ENCODE results near the gene RNF31.

Gene RNF31

GRCh38 chr14:24187539-24187915, 40.2 kb downstream of the RNF31 start:
- Histone ChIP-seq H3K9me3 (ENCODE audit: control insufficient read depth, insufficient read depth, low read length) (no peaks in the 10 kb centered on the region), H3K27me3 (ENCODE audit: control insufficient read depth, insufficient read depth, low read length) (no peaks in the 10 kb centered on the region), H3K9ac (ENCODE audit: low read depth, low read length) (no peak overlapping the region), H3K27ac (ENCODE audit: low read depth, low read length) (no peak overlapping the region), H3K4me3 (ENCODE audit: low read depth, low read length) (peak overlapping the region; percentile 89), H3K4me1 (ENCODE audit: control insufficient read depth, insufficient read depth, low read length) (peaks cover 3% of the 10 kb centered on the region), H3K36me3 (ENCODE audit: control insufficient read depth, insufficient read depth, low read length) (peaks cover 64% of the 10 kb centered on the region)

- Histone ChIP-seq H3K9ac (ENCODE audit: low read depth, low read length) (peak within 1 kb of the TSS; percentile 70), H3K4me1 (ENCODE audit: control insufficient read depth, insufficient read depth, low read length) (peaks cover 3% of the 10 kb centered on the region), H3K27ac (ENCODE audit: low read depth, low read length) (peak within 1 kb of the TSS; percentile 86), H3K36me3 (ENCODE audit: control insufficient read depth, insufficient read depth, low read length) (peaks cover 61% of the 10 kb centered on the region), H3K9me3 (ENCODE audit: control insufficient read depth, insufficient read depth, low read length) (no peaks in the 10 kb centered on the region), H3K27me3 (ENCODE audit: control insufficient read depth, insufficient read depth, low read length) (no peaks in the 10 kb centered on the region), H3K4me3 (ENCODE audit: low read depth, low read length) (peak within 1 kb of the TSS; percentile 89)
Measured at GRCh38 chr14:24188251-24189058, 41.2 kb downstream of the RNF31 start, which contains the start of gene IPO4. Gene IPO4 (minus strand): TSS chr14:24188816. CDS start chr14:24188787, 29 bp downstream.

GRCh38 chr14:24189059-24189375, 41.7 kb downstream of the RNF31 start:
- Histone ChIP-seq H3K9ac (ENCODE audit: low read depth, low read length) (no peak overlapping the region), H3K4me1 (ENCODE audit: control insufficient read depth, insufficient read depth, low read length) (peaks cover 3% of the 10 kb centered on the region), H3K27ac (ENCODE audit: low read depth, low read length) (peak overlapping the region; percentile 43), H3K27me3 (ENCODE audit: control insufficient read depth, insufficient read depth, low read length) (no peaks in the 10 kb centered on the region), H3K4me3 (ENCODE audit: low read depth, low read length) (peak overlapping the region; percentile 44), H3K9me3 (ENCODE audit: control insufficient read depth, insufficient read depth, low read length) (no peaks in the 10 kb centered on the region), H3K36me3 (ENCODE audit: control insufficient read depth, insufficient read depth, low read length) (peaks cover 56% of the 10 kb centered on the region)

GRCh38 chr14:24189460-24189859, 42.2 kb downstream of the RNF31 start:
- Histone ChIP-seq H3K4me1 (ENCODE audit: control insufficient read depth, insufficient read depth, low read length) (peaks cover 5% of the 10 kb centered on the region), H3K27me3 (ENCODE audit: control insufficient read depth, insufficient read depth, low read length) (no peaks in the 10 kb centered on the region), H3K9me3 (ENCODE audit: control insufficient read depth, insufficient read depth, low read length) (no peaks in the 10 kb centered on the region), H3K4me3 (ENCODE audit: low read depth, low read length) (peak overlapping the region; percentile 44; the same call in 1 of the 2 replicates), H3K27ac (ENCODE audit: low read depth, low read length) (no peak overlapping the region), H3K36me3 (ENCODE audit: control insufficient read depth, insufficient read depth, low read length) (peaks cover 52% of the 10 kb centered on the region), H3K9ac (ENCODE audit: low read depth, low read length) (no peak overlapping the region)

- H3K4me1 ChIP-seq (ENCODE audit: control insufficient read depth, insufficient read depth, low read length) = peaks cover 10% of the 10 kb centered on the region
- H3K27me3 ChIP-seq (ENCODE audit: control insufficient read depth, insufficient read depth, low read length) = no peaks in the 10 kb centered on the region
- H3K27ac ChIP-seq (ENCODE audit: low read depth, low read length) = no peak overlapping the region
- H3K36me3 ChIP-seq (ENCODE audit: control insufficient read depth, insufficient read depth, low read length) = peaks cover 42% of the 10 kb centered on the region
- no peak overlapping the region for H3K4me3 ChIP-seq (ENCODE audit: low read depth, low read length)
- no peaks in the 10 kb centered on the region for H3K9me3 ChIP-seq (ENCODE audit: control insufficient read depth, insufficient read depth, low read length)
- no peak overlapping the region for H3K9ac ChIP-seq (ENCODE audit: low read depth, low read length)
Measured at GRCh38 chr14:24190416-24190815, 43.1 kb downstream of the RNF31 start.

- no peak overlapping the region for H3K27ac ChIP-seq (ENCODE audit: low read depth, low read length)
- no peaks in the 10 kb centered on the region for H3K9me3 ChIP-seq (ENCODE audit: control insufficient read depth, insufficient read depth, low read length)
- H3K4me3 ChIP-seq (ENCODE audit: low read depth, low read length) = no peak overlapping the region
- no peak overlapping the region for H3K9ac ChIP-seq (ENCODE audit: low read depth, low read length)
- H3K4me1 ChIP-seq (ENCODE audit: control insufficient read depth, insufficient read depth, low read length) = peaks cover 12% of the 10 kb centered on the region
- no peaks in the 10 kb centered on the region for H3K27me3 ChIP-seq (ENCODE audit: control insufficient read depth, insufficient read depth, low read length)
- H3K36me3 ChIP-seq (ENCODE audit: control insufficient read depth, insufficient read depth, low read length) = peaks cover 20% of the 10 kb centered on the region
Measured at GRCh38 chr14:24192933-24193332, 45.6 kb downstream of the RNF31 start.

- Histone ChIP-seq H3K27ac (ENCODE audit: low read depth, low read length) (no peak overlapping the region), H3K4me1 (ENCODE audit: control insufficient read depth, insufficient read depth, low read length) (peaks cover 11% of the 10 kb centered on the region; the same call in 1 of the 2 replicates), H3K27me3 (ENCODE audit: control insufficient read depth, insufficient read depth, low read length) (no peaks in the 10 kb centered on the region), H3K4me3 (ENCODE audit: low read depth, low read length) (peak overlapping the region; percentile 70), H3K9ac (ENCODE audit: low read depth, low read length) (no peak overlapping the region), H3K9me3 (ENCODE audit: control insufficient read depth, insufficient read depth, low read length) (no peaks in the 10 kb centered on the region), H3K36me3 (ENCODE audit: control insufficient read depth, insufficient read depth, low read length) (peaks cover 20% of the 10 kb centered on the region)
Measured at GRCh38 chr14:24194186-24194872, 47.0 kb downstream of the RNF31 start.

- Histone ChIP-seq H3K9ac (ENCODE audit: low read depth, low read length) (peak overlapping the region; percentile 96; the same call in 1 of the 2 replicates), H3K4me1 (ENCODE audit: control insufficient read depth, insufficient read depth, low read length) (peaks cover 11% of the 10 kb centered on the region; the same call in 1 of the 2 replicates), H3K9me3 (ENCODE audit: control insufficient read depth, insufficient read depth, low read length) (no peaks in the 10 kb centered on the region), H3K4me3 (ENCODE audit: low read depth, low read length) (peak overlapping the region; percentile 70), H3K27me3 (ENCODE audit: control insufficient read depth, insufficient read depth, low read length) (no peaks in the 10 kb centered on the region), H3K27ac (ENCODE audit: low read depth, low read length) (peak overlapping the region; percentile 98), H3K36me3 (ENCODE audit: control insufficient read depth, insufficient read depth, low read length) (peaks cover 20% of the 10 kb centered on the region)
Measured at GRCh38 chr14:24194873-24195185, 47.5 kb downstream of the RNF31 start.

- H3K27me3 ChIP-seq (ENCODE audit: control insufficient read depth, insufficient read depth, low read length) = no peaks in the 10 kb centered on the region
- H3K4me3 ChIP-seq (ENCODE audit: low read depth, low read length) = peak within 1 kb of the TSS; percentile 70
- peak within 1 kb of the TSS; percentile 98 for H3K27ac ChIP-seq (ENCODE audit: low read depth, low read length)
- no peaks in the 10 kb centered on the region for H3K9me3 ChIP-seq (ENCODE audit: control insufficient read depth, insufficient read depth, low read length)
- H3K36me3 ChIP-seq (ENCODE audit: control insufficient read depth, insufficient read depth, low read length) = peaks cover 20% of the 10 kb centered on the region
- peak within 1 kb of the TSS; percentile 96 for H3K9ac ChIP-seq (ENCODE audit: low read depth, low read length)
- H3K4me1 ChIP-seq (ENCODE audit: control insufficient read depth, insufficient read depth, low read length) = peaks cover 11% of the 10 kb centered on the region; the same call in 1 of the 2 replicates
Measured at GRCh38 chr14:24195186-24196070, 48.1 kb downstream of the RNF31 start, which contains the start of gene TM9SF1. Gene TM9SF1 (minus strand): TSS chr14:24195441. CDS start chr14:24195019, 422 bp downstream.

GRCh38 chr14:24196071-24197055, 49.1 kb downstream of the RNF31 start:
- peak overlapping the region; percentile 98 for H3K27ac ChIP-seq (ENCODE audit: low read depth, low read length)

More at GRCh38 chr14:24196071-24197055, 49.1 kb downstream of the RNF31 start:
- H3K4me1 ChIP-seq (ENCODE audit: control insufficient read depth, insufficient read depth, low read length) = peaks cover 11% of the 10 kb centered on the region; the same call in 1 of the 2 replicates
- H3K36me3 ChIP-seq (ENCODE audit: control insufficient read depth, insufficient read depth, low read length) = peaks cover 18% of the 10 kb centered on the region
- H3K27me3 ChIP-seq (ENCODE audit: control insufficient read depth, insufficient read depth, low read length) = no peaks in the 10 kb centered on the region
- 0 out of 2 replicates have a peak, but pooled peaks cover 2% of the 10 kb centered on the region for H3K9me3 ChIP-seq (ENCODE audit: control insufficient read depth, insufficient read depth, low read length)
- peak overlapping the region; percentile 70 for H3K4me3 ChIP-seq (ENCODE audit: low read depth, low read length)
- H3K9ac ChIP-seq (ENCODE audit: low read depth, low read length) = peak overlapping the region; percentile 96

Measured in HUES48 (cell line).